ENCODE measurements around the gene ZFYVE26. TPM values are rescaled to one million over a fixed set of nuclear protein-coding genes. Genes with fewer than 3 reads are reported as not detected.

Gene ZFYVE26
- total and polyA plus RNA-seq, 2 of the 8 experiments (the other 6 are each of a cell fraction or from before 2014, with no cell fraction given), result 13.0 to 23.3 TPM

- Histone ChIP-seq H3K79me1 (ENCODE audit: low read depth, low read length) (no peaks in the 10 kb centered on the region), H3K4me1 (replicated peaks in 1 of 4; ENCODE audit: control insufficient read depth in 3 of 4, insufficient read depth in 4 of 4, low read length in 3 of 4) (no peaks in the 10 kb centered on the region), H2BK12ac (ENCODE audit: low read depth, low read length) (no peak overlapping the region), H2AK5ac (ENCODE audit: low read depth, low read length) (no peak overlapping the region), H2BK5ac (ENCODE audit: low read depth, low read length) (no peak overlapping the region), H3K23me2 (ENCODE audit: low read depth, low read length) (no peaks in the 10 kb centered on the region), H2AFZ (ENCODE audit: low read length) (no peak overlapping the region), H3K4me2 (ENCODE audit: insufficient read depth in 1 of 2, low read depth in 2 of 2, low read length in 2 of 2) (no peak overlapping the region), H2BK120ac (replicated peaks; ENCODE audit: low read depth, low read length) (no peak overlapping the region), H3K79me2 (ENCODE audit: control insufficient read depth in 1 of 2, insufficient read depth in 2 of 2, low read length in 2 of 2) (no peaks in the 10 kb centered on the region), H3K14ac (ENCODE audit: insufficient read length) (no peak overlapping the region), H4K8ac (ENCODE audit: extremely low read depth, insufficient read depth, low read length) (no peak overlapping the region), H4K20me1 (replicated peaks in 1 of 2; ENCODE audit: control insufficient read depth in 1 of 2, insufficient read depth in 2 of 2, low read length in 2 of 2) (no peaks in the 10 kb centered on the region), H3K9ac (replicated peaks in 1 of 4; ENCODE audit: extremely low read depth in 1 of 4, low read depth in 3 of 4, low read length in 3 of 4) (no peak overlapping the region), H3K56ac (replicated peaks; ENCODE audit: insufficient read length, low read depth, low read length) (no peak overlapping the region), H3K9me3 (ENCODE audit: insufficient read depth in 2 of 2, low read depth in 1 of 2, low read length in 1 of 2) (no peaks in the 10 kb centered on the region), H3K27me3 (replicated peaks in 1 of 4; ENCODE audit: control insufficient read depth in 3 of 4, extremely low read depth in 1 of 4, insufficient read depth in 3 of 4, low read length in 3 of 4) (no peaks in the 10 kb centered on the region), H2BK15ac (ENCODE audit: low read length) (no peak overlapping the region), H3K36me3 (ENCODE audit: control insufficient read depth in 2 of 4, insufficient read depth in 4 of 4, low read length in 3 of 4) (peaks cover 0 to 14% (median 2%) of the 10 kb centered on the region in 4 experiments; a peak in 3 of 8 replicates), H4K91ac (replicated peaks; ENCODE audit: insufficient read length, low read length) (no peak overlapping the region), H3K27ac (ENCODE audit: low read depth, low read length) (no peak overlapping the region), H3K18ac (ENCODE audit: extremely low read depth, low read length) (no peak overlapping the region), H4K5ac (ENCODE audit: insufficient read length, low read depth, low read length) (no peak overlapping the region), H3K23ac (ENCODE audit: insufficient read length) (no peak overlapping the region), H2BK20ac (ENCODE audit: low read length) (no peak overlapping the region), H3K4me3 (ENCODE audit: extremely low read depth in 1 of 4, insufficient read depth in 2 of 4, low read depth in 3 of 4, low read length in 4 of 4) (no peak overlapping the region), H3K4ac (replicated peaks; ENCODE audit: insufficient read length, low read depth, low read length) (no peak overlapping the region)
- FAIRE-seq, result no peak
- ChIA-PET POLR2A (ENCODE audit: partially characterized antibody) (interaction anchor here (1.2 kb wide), 1 partner anchor 15 kb away, joined by 3 read pairs; the partner anchor contains the start of gene ZFYVE26), CTCF (ENCODE audit: partially characterized antibody) (interaction anchor here (0.7 kb wide), 1 partner anchor 503 kb away, joined by 3 read pairs; no protein-coding TSS in a partner anchor)
- no peak for DNase-seq (ENCODE audit: low read depth in 1 of 2, low spot score in 2 of 2)
- 91% methylated on average over 8 of the region's 8 CpGs; no CpG with 5 or more reads in 1 of the 2 experiments for WGBS, 2 experiments (ENCODE audit: extremely low coverage in 1 of 2, insufficient coverage in 1 of 2, insufficient read length in 1 of 2, insufficient replicate concordance in 2 of 2, low coverage in 1 of 2, low lambda C conversion rate in 2 of 2, missing lambda C conversion rate in 1 of 2)
- TF ChIP-seq TCF12 (IDR thresholded peaks at IDR 0.05; ENCODE audit: low read depth, low read length) (no peak), SIX5 (IDR thresholded peaks at IDR 0.05; ENCODE audit: low read depth, low read length) (no peak), POU5F1 (IDR thresholded peaks at IDR 0.05; ENCODE audit: low read depth, low read length) (no peak), KDM1A (IDR thresholded peaks at IDR 0.05; ENCODE audit: borderline replicate concordance, low read length) (no peak)
Observed at GRCh38 chr14:67831113-67831512, 14.7 kb upstream of the ZFYVE26 start.

Data from H1 (cell line).